Stomach smooth muscle (tissue), 2 donors: ENCODE measurements around the gene ACOT11.

Source experiments
- H3K27ac ChIP-seq: one replicate; pipeline ENCODE4 v1.7.0; 2013; ENCODE audit warnings: mild to moderate bottlenecking, low read length, inconsistent platforms
- H3K27me3 ChIP-seq, 2 donors: one replicate each; pipeline ENCODE4 v1.7.0; 2013; ENCODE audit warnings: low read length in 2 of 2; ENCODE audit not compliant: insufficient read depth in 2 of 2, control insufficient read depth in 1 of 2
- H3K36me3 ChIP-seq, 2 donors: one replicate each; pipeline ENCODE4 v1.7.0; 2013; ENCODE audit warnings: low read length in 2 of 2; ENCODE audit not compliant: control insufficient read depth in 2 of 2, insufficient read depth in 2 of 2
- H3K4me1 ChIP-seq: one replicate; pipeline ENCODE4 v1.7.0; 2013; ENCODE audit warnings: low read length; ENCODE audit not compliant: control insufficient read depth, insufficient read depth
- H3K4me3 ChIP-seq, 2 donors: one replicate each; pipeline ENCODE4 v1.7.0; 2013; ENCODE audit warnings: low read length in 2 of 2
- H3K9ac ChIP-seq, 2 donors: one replicate each; pipeline ENCODE4 v1.7.0; 2013; ENCODE audit warnings: low read length in 2 of 2, mild to moderate bottlenecking in 1 of 2
- H3K9me3 ChIP-seq, 2 donors: one replicate each; pipeline ENCODE4 v1.7.0; 2013; ENCODE audit warnings: low read length in 2 of 2; ENCODE audit not compliant: control insufficient read depth in 2 of 2
- donor health status: healthy.
- donor health status: Pancreatic carcinoma.

ACOT11 gene

GRCh38 chr1:54538538-54538937, 9.5 kb upstream of the ACOT11 start:
- Histone ChIP-seq H3K27ac (no peak overlapping the region), H3K9me3 (no peaks in the 10 kb centered on the region), H3K36me3 (no peaks in the 10 kb centered on the region), H3K27me3 (no peaks in the 10 kb centered on the region), H3K4me3 (no peak overlapping the region), H3K9ac (no peak overlapping the region), H3K4me1 (peaks cover 13% of the 10 kb centered on the region)

GRCh38 chr1:54540582-54541295, 7.3 kb upstream of the ACOT11 start:
- no peak overlapping the region for H3K4me3 ChIP-seq
- H3K27me3 ChIP-seq: no peaks in the 10 kb centered on the region
- no peaks in the 10 kb centered on the region for H3K36me3 ChIP-seq
- no peaks in the 10 kb centered on the region for H3K9me3 ChIP-seq
- no peak overlapping the region for H3K9ac ChIP-seq
- H3K27ac ChIP-seq: no peak overlapping the region
- peaks cover 17% of the 10 kb centered on the region for H3K4me1 ChIP-seq

- Histone ChIP-seq H3K4me3 (peak overlapping the region; percentile 43 to 71), H3K9me3 (no peaks in the 10 kb centered on the region), H3K36me3 (no peaks in the 10 kb centered on the region), H3K4me1 (peaks cover 27% of the 10 kb centered on the region), H3K27me3 (no peaks in the 10 kb centered on the region), H3K9ac (peak overlapping the region; percentile 49 to 60), H3K27ac (peak overlapping the region; percentile 77)
Observed at GRCh38 chr1:54542120-54542961, 5.7 kb upstream of the ACOT11 start.

GRCh38 chr1:54542962-54543539, 5.0 kb upstream of the ACOT11 start:
- peak overlapping the region in 1 of 2 donors; percentile 71 for H3K4me3 ChIP-seq
- H3K36me3 ChIP-seq: no peaks in the 10 kb centered on the region
- peaks cover 34% of the 10 kb centered on the region for H3K4me1 ChIP-seq

GRCh38 chr1:54543729-54544496, 4.1 kb upstream of the ACOT11 start:
- peaks cover 42% of the 10 kb centered on the region for H3K4me1 ChIP-seq
- H3K4me3 ChIP-seq: no peak overlapping the region
- H3K9ac ChIP-seq: no peak overlapping the region
- no peaks in the 10 kb centered on the region for H3K9me3 ChIP-seq
- H3K27ac ChIP-seq: peak overlapping the region; percentile 77
- H3K27me3 ChIP-seq: no peaks in the 10 kb centered on the region
- no peaks in the 10 kb centered on the region for H3K36me3 ChIP-seq

More at GRCh38 chr1:54542962-54543539, 5.0 kb upstream of the ACOT11 start:
- H3K9me3 ChIP-seq: no peaks in the 10 kb centered on the region
- H3K27me3 ChIP-seq: no peaks in the 10 kb centered on the region
- H3K9ac ChIP-seq: peak overlapping the region; percentile 45 to 60
- H3K27ac ChIP-seq: peak overlapping the region; percentile 77

- Histone ChIP-seq H3K27me3 (no peaks in the 10 kb centered on the region), H3K27ac (peak overlapping the region; percentile 95), H3K9me3 (no peaks in the 10 kb centered on the region), H3K36me3 (no peaks in the 10 kb centered on the region), H3K4me3 (no peak overlapping the region), H3K4me1 (peaks cover 61% of the 10 kb centered on the region), H3K9ac (no peak overlapping the region)
Observed at GRCh38 chr1:54545916-54546635, 2.0 kb upstream of the ACOT11 start.

GRCh38 chr1:54546651-54547401, 1.2 kb upstream of the ACOT11 start:
- no peak overlapping the region for H3K4me3 ChIP-seq
- peak overlapping the region in 1 of 2 donors; percentile 31 for H3K9ac ChIP-seq
- peak overlapping the region; percentile 95 for H3K27ac ChIP-seq
- H3K27me3 ChIP-seq: no peaks in the 10 kb centered on the region
- no peaks in the 10 kb centered on the region for H3K36me3 ChIP-seq
- H3K9me3 ChIP-seq: no peaks in the 10 kb centered on the region
- peaks cover 60% of the 10 kb centered on the region for H3K4me1 ChIP-seq

GRCh38 chr1:54548389-54549044, 489 bp downstream of the ACOT11 start:
- Histone ChIP-seq H3K9me3 (no peaks in the 10 kb centered on the region), H3K4me3 (peak overlapping the region; percentile 72 to 81), H3K9ac (peak overlapping the region; percentile 56 to 79)

GRCh38 chr1:54549181-54549924, 1.3 kb downstream of the ACOT11 start:
- Histone ChIP-seq H3K4me1 (peaks cover 49% of the 10 kb centered on the region), H3K36me3 (no peaks in the 10 kb centered on the region), H3K27ac (peak overlapping the region; percentile 95), H3K9ac (peak overlapping the region; percentile 56 to 79), H3K4me3 (peak overlapping the region; percentile 72 to 81), H3K27me3 (no peaks in the 10 kb centered on the region), H3K9me3 (no peaks in the 10 kb centered on the region)

More at GRCh38 chr1:54548389-54549044, 489 bp downstream of the ACOT11 start:
- Histone ChIP-seq H3K27ac (peak overlapping the region; percentile 95), H3K4me1 (peaks cover 52% of the 10 kb centered on the region), H3K27me3 (no peaks in the 10 kb centered on the region), H3K36me3 (no peaks in the 10 kb centered on the region)
